GM21528 (cell line): ENCODE data around the gene CGB8.
"Not testable (repeated sequence)": the region's sequence is repeated elsewhere in the genome, so short reads cannot be mapped to it uniquely, and the experiment has no call there.

Experiments used
- ATAC-seq: cut with Tn5 transposase; IDR thresholded peaks from one replicate; pipeline ENCODE4 v1.9.1; 2021; ENCODE audit warnings: mild to moderate bottlenecking, moderate library complexity; ENCODE audit not compliant: unreplicated experiment, low FRiP score

The CGB8 gene

GRCh38 chr19:49065905-49066512 lies 17.1 kb upstream of the CGB8 start:
- ATAC-seq: no peak

DNA sequence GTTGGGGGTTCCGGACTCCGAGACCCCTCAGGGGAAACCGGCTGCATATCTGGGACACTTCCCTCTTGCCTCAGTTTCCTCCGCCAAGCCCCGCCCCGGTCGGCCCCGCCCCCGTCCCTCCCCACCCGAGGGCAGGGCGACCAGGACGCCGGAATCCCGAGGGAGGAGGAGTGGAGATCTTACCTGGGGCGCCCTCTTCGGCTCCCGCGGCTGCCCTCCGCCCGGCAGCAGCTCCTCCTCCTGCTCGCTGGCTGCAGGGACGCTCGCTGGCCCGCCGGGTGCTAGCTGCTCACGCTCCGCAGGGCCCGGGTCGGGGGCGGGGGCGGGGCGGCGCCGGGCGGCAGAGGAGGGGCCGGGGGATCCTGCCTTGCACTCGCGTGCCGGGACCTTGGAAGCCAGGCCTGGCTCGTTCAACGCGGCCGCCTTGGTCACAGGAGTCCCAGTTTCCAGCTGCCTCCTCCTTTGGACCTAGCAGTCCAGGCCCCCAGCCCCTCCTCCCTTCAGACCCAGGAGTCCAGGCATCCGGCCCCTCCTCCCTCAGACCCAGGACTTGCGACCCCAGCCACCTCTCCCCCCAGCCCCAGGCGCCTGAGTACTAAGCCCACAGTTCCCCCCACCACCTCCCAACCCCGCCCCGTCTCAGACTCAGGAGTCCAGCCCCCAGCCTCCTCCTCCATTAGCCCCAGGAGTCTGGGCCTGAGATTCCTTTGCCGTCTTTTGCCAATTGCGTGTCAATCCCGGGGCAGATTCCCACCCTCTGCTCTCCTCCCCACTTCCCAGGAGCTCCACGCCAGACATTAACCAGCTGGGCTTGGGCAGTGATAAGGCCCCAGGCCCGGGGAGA lies 16.1 kb upstream of the CGB8 start, which contains the start of gene NTF4:
Gene NTF4, minus strand, starts transcription at position 51 of the 844 bp plus-strand sequence. CDS start 2,821 bp downstream, outside the sequence.
- ATAC-seq: no peak

GRCh38 chr19:49064029-49064629 lies 15.2 kb upstream of the CGB8 start:
- no peak for ATAC-seq

GRCh38 chr19:49061445-49061844 lies 12.5 kb upstream of the CGB8 start:
- ATAC-seq: no peak

DNA sequence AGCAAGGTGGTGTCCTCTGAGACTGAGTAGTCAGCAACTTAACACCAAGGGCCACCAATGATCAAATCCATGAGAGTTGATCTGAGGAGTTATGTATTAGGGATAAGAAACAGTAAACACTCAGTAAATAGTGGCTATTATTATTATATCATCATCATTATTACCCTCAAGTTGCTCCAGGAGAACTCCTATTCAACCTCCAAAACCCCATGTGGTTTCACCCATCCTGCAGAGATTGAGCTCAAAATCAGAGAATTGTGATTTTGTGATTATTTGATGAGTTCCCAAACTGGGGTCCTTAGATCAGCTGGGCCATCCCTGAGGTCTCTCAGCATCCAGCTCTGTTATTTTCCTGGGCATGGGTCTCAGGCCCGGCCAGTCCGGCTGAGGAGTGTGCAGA lies 12.1 kb upstream of the CGB8 start:
- no peak for ATAC-seq

DNA sequence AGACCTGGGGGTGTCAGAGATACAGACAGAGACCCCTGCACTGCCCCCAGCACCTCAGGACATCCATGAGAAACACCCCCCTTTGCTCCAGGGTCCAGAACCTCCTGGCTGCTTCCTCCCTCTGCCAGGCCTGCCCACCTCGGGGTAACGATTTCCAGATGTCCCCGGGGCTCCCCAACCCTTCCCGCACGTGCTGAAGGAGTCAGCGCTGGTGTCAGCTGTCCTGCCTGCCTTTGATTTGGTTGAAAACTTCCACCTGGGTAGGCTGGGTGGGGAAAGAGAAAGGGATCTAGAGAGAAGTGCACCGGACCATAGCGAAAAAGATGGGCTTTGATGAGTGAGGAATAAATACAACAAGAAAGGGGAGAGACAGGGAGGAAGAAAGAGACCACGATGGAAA lies 10.1 kb upstream of the CGB8 start:
- no peak for ATAC-seq

GRCh38 chr19:49058562-49058961 lies 9.7 kb upstream of the CGB8 start:
- no peak for ATAC-seq

DNA sequence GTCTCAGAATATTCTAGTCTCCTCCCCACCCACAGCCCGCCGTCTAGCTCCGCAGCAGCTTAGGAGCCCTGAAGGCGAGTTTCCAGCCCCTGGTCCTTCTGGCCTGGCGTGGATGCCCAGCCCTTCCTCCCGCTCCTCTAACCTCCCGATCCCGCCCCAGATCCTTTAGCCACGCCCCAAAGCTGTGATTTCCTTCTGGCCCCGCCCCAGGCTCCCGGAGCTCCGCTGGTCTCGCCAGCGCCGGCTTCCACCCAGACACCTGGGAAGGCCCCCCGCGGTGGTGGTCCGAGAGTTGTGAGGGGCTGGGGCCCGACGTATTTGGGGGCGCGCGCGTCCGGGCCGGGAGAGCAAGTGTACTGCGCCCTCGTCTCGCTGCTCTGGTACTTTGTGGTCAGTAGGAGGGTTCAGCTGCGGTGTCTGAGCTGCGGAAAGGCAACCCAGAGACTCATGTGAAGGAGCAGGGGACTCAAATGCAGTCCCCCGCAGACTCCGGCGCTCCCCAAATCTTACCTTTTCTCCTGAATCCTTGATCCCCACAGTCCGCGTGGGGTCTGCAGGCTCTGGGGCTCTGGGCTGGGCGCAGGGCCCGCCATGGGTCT lies 8.8 kb upstream of the CGB8 start, which contains the start of gene CGB7:
Gene CGB7, minus strand, starts transcription at position 114 of the 599 bp plus-strand sequence. CDS start 2,374 bp downstream, outside the sequence.
- no peak for ATAC-seq

DNA sequence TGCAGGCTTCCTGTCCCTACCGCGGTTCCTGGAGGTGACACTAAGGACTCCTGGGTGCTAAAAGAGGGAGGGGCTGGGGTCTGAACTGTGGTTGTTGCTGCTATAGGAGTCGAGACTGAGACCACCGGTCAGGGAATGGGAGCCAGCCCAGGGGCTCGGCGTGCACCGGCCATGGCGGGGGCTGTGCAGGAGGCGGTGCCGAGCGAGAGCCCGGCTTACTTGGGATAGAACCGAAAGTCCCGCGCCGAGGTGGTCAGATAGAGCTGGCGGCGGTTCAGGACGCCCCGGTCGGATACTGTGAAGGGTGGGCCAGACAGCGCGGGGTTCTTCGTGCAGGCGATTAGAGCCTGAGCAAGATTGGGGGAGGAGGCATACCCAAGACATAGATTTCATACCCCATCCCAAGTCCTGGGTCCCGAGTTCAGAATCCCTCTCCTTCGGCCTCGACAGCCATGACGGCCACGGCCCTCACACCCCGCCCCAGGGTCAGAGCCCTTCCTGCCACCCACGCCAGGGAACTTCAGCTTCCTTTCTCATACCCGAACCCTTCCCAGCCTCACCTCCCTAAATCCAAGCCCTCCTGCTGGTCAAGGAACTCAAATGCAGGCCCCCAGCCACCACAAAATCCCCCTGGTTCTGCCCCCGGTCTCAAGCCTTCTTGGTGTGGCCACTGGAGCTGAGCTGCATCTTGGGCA lies 8.1 kb upstream of the CGB8 start:
- not testable (repeated sequence) for ATAC-seq

DNA sequence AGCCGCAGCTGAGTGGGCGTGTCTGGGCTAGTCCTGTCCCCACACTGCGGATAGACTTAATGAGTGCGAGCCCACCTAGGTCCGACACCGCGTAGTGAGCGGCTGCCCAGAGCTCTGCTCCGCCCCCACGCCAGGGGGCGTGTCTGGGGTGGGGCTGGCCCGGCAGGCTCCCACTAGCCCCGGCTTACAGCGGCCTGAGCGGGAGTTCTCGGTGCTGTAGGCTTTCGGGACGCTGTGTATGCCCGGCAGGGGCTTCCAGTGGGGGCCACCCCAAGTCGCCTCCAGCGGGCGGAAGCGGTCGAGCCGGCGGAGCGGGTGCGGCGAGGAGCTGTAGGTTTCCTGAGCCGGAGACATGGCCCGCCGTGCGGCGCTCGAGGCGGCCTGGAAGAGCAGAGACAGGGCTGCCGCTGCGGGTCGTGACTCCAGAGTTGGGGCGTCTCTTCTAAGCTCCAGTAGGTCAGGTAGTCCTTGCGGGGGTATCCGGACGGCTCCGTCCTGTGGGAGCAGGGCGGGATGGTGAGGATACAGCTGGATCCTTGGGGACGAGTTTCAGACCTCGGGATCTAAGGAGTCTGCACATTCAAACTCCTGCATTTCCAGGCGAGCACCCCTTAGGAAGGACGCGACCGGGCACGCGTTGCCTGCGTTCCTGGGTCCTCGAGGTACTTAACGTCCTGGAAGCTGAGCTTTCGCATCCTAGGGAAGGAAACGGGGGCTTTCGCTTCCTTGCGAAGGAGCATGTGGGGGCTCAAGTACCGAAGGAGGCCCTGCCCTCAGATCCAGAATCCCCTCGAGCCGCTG lies 7.4 kb upstream of the CGB8 start:
- ATAC-seq: no peak

- not testable (repeated sequence) for ATAC-seq
These were observed 1.6 kb upstream of the CGB8 start for GRCh38 chr19:49050376-49051033.

- ATAC-seq: not testable (repeated sequence)
These were observed 923 bp upstream of the CGB8 start for GRCh38 chr19:49049834-49050233.

- ATAC-seq: not testable (repeated sequence)
These were observed 5.4 kb downstream of the CGB8 start, which contains the start of gene CGB5 for GRCh38 chr19:49043548-49043947. TSS of gene CGB5 (plus strand) at chr19:49043848. CDS start at chr19:49044210, 362 bp downstream.

- ATAC-seq: not testable (repeated sequence)
These were observed 6.2 kb downstream of the CGB8 start for GRCh38 chr19:49042666-49043065.

GRCh38 chr19:49042177-49042576 lies 6.7 kb downstream of the CGB8 start:
- no peak for ATAC-seq

DNA sequence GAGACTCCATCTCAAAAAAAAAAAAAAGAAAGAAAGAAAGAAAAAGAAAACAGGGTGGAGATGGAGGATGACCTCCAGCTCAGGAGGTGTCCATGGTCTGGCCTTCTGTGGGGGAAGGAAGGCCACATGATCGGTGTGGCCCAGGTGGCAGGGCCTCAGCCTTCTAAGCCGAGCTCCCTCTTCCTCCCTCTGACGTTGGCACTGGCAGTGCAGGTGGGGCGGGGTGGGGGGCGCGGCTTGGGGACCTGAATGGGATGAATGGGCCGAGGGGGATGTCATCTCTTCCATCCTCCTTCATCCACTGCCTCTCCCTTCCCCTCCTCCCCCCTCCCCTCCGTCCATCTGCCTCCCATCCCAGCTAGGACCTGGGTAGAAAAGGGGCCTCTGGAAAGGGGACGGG lies 9.2 kb downstream of the CGB8 start:
- not testable (repeated sequence) for ATAC-seq

- ATAC-seq: not testable (repeated sequence)
These were observed 10.2 kb downstream of the CGB8 start for GRCh38 chr19:49038557-49039276.

- ATAC-seq: not testable (repeated sequence)
These were observed 10.8 kb downstream of the CGB8 start for GRCh38 chr19:49038111-49038510.
